ENCODE measurements around the gene AIFM1.

AIFM1 gene

DNA sequence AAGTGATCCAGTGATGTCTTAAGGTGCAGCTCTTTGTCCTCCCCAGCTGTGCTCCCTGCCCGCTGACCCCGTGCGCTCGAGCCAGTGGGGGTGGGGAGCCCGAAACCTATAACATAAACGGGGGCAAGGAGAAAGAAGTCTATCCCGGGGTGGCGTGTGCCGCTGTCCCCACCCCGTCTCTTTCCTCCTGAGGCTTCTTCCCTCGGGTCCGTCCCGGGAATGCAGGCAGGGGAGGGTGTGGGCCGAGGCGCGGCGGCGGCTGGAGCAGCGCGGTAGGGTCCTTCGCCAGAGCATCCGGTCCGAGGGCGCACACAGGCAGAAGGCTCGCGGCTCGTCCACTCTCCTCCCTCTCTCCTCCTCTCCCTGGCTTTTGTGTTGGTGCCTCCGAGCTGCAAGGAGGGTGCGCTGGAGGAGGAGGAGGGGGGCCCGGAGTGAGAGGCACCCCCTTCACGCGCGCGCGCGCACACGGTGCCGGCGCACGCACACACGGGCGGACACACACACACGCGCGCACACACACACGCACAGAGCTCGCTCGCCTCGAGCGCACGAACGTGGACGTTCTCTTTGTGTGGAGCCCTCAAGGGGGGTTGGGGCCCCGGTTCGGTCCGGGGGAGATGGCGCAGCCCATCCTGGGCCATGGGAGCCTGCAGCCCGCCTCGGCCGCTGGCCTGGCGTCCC, 5.9 kb upstream of the AIFM1 start, which contains the start of gene RAB33A:
Gene RAB33A, plus strand, starts transcription at position 517 of the 681 bp plus-strand sequence. Its CDS starts 101 bp downstream, at position 618.
- no peak for DNase-seq (ENCODE audit: low read depth in 3 of 3, low spot score in 1 of 3)

DNA sequence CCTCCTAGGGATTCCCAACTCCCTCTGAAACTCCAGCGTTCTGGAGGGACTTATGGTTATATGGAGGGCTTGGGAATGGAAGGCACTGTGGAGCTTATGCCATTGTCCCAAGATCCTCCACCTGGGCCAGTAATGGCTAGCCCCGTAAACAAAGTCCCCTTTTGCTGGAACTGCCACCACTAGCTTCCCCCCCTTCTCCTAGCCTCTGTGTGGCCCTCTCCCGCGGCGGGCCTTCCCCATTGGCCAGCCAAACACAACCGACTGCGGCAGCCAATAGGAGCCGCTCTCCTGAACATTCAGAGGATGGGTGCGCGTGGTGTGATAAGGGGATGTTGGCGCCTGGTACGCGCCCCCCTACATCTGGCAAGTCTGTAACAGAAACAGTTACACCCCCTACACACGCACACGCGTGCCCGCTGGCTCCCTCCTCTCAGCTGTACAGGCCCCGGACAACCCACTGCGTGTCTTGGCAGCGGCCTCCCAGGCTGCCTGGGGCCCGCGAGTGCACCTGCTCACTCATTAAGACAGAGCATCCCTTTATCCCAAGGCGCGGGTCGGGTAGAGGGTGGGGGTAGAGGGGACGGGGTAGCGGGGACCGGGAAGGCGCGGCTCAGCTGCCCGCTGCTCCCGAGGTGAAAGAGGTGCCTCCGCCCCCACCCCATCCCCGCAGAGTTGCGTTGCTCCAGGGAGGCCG, 5.3 kb upstream of the AIFM1 start:
- DNase-seq (ENCODE audit: low read depth in 3 of 3, low spot score in 1 of 3) = peak in 1 of 3 donors; percentile 39

DNA sequence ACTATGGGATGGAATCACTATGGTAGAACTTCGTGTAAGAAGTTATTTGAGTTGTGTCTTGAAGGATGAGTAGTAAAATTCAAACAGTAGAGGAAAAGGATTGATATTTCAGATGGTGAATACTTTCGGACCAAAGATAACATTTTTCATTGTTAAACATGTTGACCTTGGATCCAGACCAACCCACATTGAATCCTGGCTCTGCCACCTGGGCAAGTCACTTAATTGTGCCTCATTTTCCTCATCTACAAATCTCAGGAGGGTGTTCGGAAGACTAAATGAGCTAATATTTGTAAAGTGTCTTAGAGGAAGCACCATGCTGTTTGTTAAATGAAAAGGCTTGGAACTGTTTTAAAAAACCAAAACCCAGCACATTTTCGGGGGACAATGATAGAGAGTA, 1.4 kb upstream of the AIFM1 start:
- DNase-seq (ENCODE audit: low read depth in 3 of 3, low spot score in 1 of 3) = no peak

DNA sequence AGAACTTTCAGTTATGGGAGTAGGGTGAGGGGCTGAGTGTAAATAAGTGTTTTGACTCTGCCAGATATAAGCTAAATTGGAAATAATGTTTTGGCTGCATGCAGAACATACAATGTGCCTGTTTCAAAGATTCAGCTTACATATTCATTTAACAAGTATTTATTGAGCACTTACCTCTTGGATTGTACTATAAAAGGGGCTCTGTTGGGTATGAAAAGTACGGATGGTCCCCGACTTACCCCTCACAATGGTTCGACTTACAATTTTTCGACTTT, 799 bp upstream of the AIFM1 start:
- no peak for DNase-seq (ENCODE audit: low read depth in 3 of 3, low spot score in 1 of 3)

DNA sequence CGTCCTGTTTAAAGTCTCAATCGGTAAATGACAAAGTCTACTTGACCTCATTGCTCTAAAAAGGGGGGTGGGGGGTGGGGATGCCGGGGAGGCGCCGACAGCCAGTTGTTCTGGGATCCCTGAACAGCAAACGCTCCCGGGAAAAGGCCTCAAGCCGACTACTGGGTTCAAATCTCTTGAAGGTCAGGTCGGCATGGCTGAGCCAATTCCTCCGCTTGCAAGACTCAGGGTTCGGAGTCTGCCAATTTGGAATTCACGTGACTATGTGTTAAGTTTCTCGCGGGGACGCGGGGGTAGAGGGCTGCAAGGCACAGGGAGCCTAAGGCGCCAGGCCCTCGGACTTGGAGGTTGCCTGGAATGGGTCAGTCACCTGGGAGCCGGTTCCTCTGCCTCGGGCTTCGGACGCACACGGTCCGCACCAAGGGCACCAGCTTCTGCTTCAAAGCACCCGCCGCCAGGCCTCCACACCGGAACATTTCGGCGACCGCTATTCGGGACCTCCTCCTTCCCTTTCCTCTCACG, 399 bp downstream of the AIFM1 start:
- DNase-seq (ENCODE audit: low read depth in 3 of 3, low spot score in 1 of 3) = no peak

DNA sequence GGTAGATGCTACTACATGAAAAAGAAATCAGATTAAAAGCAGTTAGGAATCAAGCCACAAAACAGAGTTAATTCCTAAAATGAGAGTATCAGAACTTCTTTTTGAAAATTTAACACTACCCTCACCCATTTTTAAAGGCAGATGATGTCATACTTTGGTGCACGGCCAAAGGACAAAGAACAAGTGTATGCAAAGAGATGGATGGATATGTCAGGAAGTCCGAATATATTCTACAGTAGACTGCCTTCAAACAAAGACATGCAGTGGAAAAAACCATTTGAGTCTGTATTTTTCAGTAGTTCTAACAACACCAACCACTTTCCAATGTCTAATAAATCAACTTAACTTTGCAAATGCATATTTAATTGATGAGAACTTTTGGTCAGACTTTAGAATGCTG, 2.2 kb downstream of the AIFM1 start:
- no peak for DNase-seq (ENCODE audit: low read depth in 3 of 3, low spot score in 1 of 3)

DNA sequence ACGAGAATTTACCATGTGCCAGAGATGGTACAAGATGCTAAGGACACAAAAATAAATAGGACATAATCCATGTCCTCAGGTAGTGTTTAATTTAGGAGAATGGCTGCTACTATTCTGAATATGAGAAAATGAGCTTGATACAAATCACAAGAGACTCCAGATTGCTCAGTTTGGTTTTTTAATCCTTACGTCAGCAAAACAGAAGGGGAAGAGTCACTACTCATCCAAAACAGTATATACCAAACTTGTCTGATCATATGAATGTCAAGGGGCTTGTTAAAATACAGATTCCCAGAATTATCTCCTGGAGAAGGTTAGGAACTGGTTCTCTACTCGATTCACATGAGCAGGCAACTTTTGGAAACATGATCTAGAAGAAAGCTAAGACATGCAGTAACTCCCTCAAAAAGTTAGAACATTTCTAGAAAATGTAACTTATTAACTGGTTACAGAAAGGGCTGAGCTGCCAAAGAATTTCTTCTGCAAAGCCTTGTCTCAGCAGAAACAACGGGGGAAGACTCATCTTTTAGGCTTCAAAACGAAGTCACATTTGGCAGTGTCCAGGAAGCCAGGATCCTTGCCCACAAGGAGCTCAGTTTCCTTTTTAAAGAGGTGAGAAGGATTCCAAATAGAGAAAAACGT, 3.4 kb downstream of the AIFM1 start:
- no peak for DNase-seq (ENCODE audit: low read depth in 3 of 3, low spot score in 1 of 3)

DNA sequence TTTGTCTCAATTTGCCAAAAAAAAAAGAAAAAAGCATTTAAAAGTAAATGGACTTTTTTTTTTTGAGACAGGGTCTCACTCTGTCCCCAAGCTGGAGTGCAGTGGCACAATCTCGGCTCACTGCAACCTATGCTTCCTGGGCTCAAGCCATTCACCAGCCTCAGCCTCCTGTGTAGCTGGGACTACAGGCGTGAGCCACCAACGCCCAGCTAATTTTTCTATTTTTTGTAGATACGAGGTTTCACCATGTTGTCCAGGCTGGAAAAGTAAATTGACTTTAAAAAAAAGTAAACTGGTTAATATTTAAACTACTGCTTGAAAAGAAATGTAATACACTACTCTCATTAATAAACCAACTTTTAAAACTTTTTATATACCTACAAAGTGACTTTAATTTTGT, 5.9 kb downstream of the AIFM1 start:
- DNase-seq (ENCODE audit: low read depth in 3 of 3, low spot score in 1 of 3) = no peak

DNA sequence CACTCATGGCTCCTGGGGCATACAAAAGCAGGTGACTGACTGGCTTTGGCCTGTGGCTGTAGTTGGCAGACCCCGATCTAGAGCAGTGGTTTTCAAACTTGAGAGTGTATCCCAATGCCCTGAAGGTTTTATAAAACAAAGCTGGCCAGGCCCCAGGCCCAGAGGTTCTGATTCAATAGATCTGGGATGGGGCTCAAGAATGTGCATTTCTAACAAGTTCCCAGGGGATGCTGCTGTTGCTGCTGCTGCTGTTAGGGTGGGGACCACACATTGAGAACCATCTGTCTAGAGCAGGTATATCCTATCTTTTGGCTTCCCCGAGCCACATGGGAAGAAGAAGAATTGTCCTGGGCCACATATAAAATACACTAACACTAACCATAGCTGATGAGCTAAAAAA, 7.3 kb downstream of the AIFM1 start:
- DNase-seq (ENCODE audit: low read depth in 3 of 3, low spot score in 1 of 3) = no peak

DNA sequence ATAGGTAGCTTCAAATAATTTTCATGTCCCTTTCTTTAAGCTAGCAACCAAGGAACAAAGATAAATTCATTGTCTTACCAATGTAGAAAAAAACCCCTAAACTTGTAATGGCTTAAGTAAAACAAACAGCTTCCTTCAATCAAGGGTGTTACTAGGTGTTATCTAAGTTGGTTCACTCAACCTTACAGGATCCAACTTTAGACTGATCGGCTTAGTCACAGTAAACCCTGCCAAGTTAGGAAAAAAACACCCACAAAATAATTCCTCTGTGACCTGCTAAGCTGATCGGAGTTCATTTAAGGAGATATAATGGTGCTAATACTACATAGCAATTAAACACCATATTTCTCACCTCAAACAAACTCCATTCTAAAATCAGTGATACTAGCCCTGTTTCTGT, 10.1 kb downstream of the AIFM1 start:
- DNase-seq (ENCODE audit: low read depth in 3 of 3, low spot score in 1 of 3) = no peak

DNA sequence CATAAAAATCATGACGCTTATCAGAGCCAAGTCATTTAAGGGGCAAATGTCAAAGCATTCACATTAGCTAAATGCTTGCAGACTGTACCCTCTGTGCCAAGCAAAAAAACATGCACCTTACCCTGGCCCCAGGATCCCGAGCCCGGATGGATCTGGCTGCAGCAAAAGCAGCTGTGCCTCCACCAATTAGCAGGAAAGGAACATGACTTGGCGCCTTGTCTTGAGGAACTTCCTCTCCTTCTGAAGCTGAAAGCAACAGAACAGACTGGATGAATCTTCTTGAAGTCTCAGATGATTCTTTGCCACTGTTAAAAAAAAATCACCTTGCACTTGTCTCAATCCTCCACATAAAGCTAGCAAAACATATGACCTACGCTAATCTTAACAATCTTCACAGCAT, 18.0 kb downstream of the AIFM1 start:
- no peak for DNase-seq (ENCODE audit: low read depth in 3 of 3, low spot score in 1 of 3)

DNA sequence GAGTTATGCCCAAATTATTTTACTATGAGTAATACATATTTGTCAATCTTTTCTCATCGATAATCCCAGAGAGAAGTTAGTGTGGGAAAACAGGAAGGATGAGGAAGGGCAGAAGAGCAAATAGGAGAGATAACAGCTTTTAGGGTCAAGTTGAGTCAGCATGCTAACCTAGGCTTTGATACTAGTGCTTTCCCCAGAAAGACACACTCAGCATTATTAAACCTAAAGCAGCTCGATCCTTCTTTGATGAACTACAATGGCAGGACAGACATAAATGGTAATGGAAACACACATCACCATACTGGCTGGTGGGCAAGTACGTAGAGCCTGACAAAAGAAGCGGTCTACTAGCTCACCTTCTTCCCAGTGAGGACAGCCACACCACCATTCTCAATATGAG, 20.5 kb downstream of the AIFM1 start:
- DNase-seq (ENCODE audit: low read depth in 3 of 3, low spot score in 1 of 3) = no peak

DNA sequence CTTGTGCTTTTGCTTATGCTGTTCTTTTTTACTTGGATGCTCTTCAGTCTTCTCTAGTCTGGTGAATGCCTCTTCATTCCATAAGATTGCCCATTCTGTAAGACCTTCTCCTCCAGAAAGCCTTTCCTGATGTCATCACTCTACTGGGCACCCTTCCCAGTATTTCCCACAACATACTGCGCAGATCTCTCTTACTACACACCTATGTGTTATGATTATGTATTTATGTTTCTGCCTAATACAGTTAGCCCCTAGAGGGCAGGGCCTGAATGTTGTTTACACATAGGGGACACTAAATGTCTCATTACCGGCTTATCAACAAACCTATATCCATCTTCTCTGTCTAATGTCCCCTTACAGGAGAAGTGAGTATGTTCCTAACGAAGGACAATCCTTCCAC, 21.1 kb downstream of the AIFM1 start:
- DNase-seq (ENCODE audit: low read depth in 3 of 3, low spot score in 1 of 3) = no peak

DNA sequence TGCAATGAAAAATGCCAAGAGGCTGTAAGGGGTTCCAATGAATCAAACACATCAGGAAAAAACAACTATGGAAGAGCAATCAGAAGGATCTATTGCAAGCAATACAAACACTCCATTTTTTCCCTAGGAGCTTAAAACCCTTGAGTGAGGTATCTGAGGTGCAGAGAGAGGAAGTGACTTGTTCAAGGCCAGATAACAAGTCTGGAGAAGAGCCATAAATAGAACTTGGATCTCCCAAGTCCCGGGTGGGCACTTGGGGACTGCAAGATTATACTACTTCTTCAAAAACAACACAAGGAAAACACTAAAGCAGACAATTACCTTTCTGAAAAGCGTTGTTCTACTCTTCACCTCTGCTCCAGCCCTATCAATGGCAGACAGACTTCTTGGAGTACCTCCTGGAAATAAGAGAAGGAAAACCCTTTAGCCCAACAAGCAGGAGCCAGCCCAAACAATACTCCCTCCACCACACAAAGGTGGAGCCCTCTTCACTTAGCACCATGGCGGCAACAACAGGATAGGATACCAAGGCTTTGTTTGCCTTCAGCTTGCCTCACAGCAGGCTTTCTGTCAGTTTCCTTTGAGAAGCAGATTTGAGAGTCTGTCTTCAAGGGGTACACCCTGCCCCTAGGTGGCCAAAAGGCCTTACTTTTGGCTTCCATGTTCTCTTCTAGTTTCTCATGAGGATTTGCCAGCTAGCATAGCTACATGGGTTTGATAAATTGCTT, 26.0 kb downstream of the AIFM1 start:
- no peak for DNase-seq (ENCODE audit: low read depth in 3 of 3, low spot score in 1 of 3)

DNA sequence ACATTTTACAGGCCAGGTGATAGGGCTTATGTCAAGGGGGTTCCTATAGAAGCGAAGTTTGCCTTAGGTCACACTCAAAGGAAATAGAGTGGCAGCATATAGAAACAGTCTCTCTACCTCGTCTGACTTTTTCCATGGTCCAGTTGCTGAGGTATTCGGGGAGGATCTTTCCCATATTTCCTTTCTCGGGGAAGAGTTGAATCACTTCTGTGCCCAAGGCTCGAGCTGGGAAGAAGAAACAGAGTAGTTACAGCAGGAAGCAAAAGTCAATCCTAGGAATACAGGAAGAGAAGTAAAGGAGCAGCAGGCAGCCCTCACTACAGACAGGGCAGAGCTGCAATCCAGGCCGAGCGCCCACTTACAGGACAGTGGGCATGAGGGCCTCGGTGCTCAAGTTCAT, 28.7 kb downstream of the AIFM1 start:
- no peak for DNase-seq (ENCODE audit: low read depth in 3 of 3, low spot score in 1 of 3)

DNA sequence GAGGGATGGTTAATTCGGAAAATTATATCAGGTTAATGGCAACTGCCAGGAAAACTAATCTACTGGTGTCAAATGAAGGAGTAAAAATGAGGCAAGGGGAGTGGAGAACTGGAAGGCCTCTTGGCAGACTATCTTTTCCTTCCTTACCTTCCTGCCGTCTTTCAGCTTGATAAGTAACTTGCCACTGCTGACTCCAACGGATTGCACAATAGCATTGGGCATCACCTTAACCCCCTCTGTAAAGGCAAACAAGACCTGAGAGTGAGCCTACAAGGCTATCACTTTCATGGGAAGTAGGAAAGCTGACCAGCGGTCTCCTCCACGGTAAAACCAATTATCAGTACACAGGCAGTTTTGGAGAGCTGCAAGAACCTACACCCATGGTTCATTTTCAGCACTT, 29.1 kb downstream of the AIFM1 start:
- DNase-seq (ENCODE audit: low read depth in 3 of 3, low spot score in 1 of 3) = no peak

DNA sequence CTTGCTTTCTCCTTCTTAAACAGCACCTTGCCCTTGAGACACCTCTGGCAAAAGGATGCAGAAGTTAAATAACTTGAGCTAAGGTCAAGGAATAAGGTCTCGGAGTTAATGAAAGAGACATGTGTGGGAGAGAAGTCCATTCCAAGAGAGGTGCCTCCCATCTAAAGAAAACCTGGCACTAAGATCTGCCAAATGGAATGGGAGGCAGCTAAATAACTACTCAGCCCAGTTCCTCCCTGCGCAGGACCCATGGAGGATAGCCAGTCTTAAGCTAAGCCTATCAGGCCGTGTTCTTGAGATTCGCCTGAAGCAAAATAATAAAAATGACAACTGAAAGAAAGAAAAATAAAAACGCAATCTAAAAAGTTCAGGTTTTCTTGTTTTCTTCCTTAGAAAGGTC, 34.7 kb downstream of the AIFM1 start:
- DNase-seq (ENCODE audit: low read depth in 3 of 3, low spot score in 1 of 3) = no peak

DNA sequence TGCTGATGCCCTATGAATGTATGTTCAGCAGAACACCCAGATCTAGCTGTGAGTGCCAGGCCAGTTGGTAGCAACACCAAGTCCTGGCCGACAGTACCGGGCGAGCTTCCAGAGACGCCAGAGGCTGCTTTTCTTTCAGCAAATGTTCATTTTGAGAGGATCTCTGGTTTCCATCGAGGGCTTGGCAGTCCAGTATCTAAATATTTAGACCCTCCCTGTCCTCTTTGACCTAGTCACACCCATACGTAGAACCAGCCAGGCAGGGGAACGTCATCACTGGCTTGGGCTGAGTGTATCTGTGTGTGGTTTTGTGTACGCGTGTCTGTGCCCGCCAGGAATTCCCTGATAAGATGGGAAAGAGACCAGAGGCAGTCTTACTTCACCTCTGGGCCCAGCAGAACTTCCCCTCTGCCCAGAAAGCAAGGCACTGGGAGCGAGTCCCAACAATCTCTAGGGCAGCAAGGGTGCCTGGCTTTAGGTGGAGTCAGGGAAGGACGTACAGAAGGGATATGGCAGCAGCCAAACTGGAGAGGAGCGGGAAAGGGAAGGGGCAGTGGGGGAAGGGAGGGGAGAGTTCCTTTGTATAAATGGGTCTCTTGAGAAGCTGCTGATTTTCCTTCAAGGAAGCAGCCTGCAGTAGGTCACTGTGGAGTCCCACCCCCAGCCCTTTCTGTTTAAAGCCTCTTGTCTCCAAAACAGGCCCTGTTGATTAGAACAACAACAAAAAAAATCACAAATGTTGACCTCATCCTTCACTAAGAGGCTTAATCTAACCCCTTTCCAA, 40.4 kb downstream of the AIFM1 start:
- no peak for DNase-seq (ENCODE audit: low read depth in 3 of 3, low spot score in 1 of 3)

DNA sequence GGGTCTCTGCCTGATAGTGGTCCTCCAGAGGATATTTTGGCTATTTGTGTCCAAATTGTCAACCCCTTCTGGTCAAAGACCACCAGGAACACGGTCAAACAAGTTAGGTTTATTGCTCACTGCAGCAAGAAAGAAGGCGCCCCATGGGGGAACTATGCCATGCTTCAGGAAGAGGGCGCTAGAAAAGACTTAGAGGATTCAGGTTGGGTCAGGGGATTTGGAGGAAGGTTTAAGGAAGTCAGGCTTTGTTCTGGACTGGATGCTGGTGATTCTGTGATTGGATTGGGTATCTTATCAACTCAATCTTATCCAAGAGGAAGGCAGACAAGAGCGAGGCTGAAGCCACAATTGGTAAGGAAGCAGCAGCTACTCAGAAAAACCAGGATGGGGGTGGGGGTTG, 41.1 kb downstream of the AIFM1 start:
- no peak for DNase-seq (ENCODE audit: low read depth in 3 of 3, low spot score in 1 of 3)

DNA sequence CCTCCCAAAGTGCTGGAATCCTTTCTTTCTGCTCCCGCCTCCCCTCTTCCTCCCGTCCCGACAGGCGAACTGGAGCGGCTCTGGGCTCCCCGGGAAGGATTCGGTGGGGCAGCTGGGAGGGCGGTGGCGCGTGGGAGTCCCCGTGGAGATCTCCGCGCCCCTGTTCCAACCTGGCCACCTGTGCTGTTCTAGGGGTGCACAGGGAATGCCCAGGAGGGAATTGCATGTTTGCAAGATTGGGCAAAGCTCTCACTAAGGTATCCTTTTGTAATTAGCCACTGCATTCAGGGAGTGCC, 44.2 kb downstream of the AIFM1 start:
- no peak for DNase-seq (ENCODE audit: low read depth in 3 of 3, low spot score in 1 of 3)
